Activated T-helper 1 cell treated with Interleukin-2 at 50 U/mL for 16 hours (primary cell): ENCODE measurements around the gene MAP3K13.
"Not testable (repeated sequence)": the region's sequence is repeated elsewhere in the genome, so short reads cannot be mapped to it uniquely, and the experiment has no call there.

ENCODE experiments used
- DNase-seq: peaks from one replicate; pipeline ENCODE4 v3.0.0-alpha.2; 2020; ENCODE audit warnings: low read depth

The MAP3K13 gene

GRCh38 chr3:185451432-185451831, 88.5 kb downstream of the MAP3K13 start:
- not testable (repeated sequence) for DNase-seq

DNA sequence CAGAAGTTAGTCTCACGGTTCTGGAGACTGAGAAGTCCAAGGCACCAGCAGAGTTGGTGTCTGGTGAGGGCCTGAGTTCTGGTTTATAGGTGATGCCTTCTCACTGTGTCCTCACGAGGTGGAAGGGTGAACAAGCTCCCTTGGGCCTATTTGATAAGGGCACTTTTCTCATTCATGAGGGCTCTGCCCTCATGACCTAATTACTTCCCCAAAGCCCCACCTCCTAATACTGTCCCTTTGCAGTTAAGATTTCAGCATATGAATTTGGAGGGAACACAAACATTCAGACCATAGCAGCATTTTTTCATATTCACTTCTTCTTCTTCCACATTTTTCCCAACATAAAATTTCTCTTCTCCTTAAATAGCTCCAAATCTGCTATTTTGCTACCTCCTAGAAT, 94.4 kb downstream of the MAP3K13 start:
- no peak for DNase-seq

- no peak for DNase-seq
These were observed 97.4 kb downstream of the MAP3K13 start for GRCh38 chr3:185460309-185460708.

DNA sequence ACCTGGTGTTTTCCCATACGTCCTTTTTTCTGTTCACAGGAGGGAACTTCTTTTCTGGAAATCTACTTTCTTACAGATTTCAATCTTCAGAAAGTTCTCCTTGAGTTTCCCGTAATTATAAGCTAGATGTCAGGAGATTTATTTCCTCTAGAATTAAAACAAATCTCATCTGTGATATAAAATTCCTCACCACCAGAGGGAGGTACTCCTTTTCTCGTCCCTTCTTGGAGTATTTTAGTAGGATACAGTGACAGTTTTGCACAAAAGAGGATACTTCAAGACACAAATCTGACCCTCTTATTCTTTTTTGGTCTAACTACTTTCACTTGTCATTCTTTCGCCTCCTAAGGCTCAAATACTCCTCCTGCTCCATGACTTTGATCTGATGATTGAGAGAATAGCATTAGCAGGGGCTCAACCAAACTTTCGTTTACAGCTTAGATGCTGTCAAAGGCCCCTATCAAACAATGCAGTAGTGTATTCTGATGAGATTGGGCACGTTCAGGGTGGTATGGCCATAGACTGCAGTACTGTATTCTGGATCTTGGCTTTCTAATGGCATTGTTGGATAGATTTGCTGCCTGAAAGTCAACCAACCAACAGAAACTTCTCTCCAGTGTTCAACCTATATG, 97.9 kb downstream of the MAP3K13 start:
- no peak for DNase-seq

- no peak for DNase-seq
These were observed 102.5 kb downstream of the MAP3K13 start for GRCh38 chr3:185465471-185465870.

GRCh38 chr3:185466123-185466522, 103.2 kb downstream of the MAP3K13 start:
- not testable (repeated sequence) for DNase-seq

GRCh38 chr3:185469542-185469941, 106.6 kb downstream of the MAP3K13 start:
- DNase-seq: no peak

DNA sequence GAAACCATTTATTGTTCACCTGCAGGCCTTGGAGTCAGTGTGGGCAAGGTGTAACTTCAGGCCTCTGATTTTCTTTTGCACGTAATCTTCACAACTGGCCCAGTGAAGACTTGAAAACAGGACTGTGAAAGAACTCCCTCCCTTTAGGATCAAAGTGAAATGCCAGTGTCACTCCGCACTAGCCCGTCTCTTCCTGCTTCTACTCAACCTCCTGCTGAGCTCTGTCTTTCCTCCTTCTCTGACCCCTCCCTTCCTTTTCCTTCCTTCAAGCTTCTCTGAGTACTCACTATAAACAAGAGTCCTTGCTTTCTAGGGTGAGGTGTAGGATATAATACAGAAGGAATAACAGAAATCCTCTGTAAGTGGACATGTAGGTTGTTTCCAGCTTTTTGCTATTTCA, 107.4 kb downstream of the MAP3K13 start:
- DNase-seq: no peak

DNA sequence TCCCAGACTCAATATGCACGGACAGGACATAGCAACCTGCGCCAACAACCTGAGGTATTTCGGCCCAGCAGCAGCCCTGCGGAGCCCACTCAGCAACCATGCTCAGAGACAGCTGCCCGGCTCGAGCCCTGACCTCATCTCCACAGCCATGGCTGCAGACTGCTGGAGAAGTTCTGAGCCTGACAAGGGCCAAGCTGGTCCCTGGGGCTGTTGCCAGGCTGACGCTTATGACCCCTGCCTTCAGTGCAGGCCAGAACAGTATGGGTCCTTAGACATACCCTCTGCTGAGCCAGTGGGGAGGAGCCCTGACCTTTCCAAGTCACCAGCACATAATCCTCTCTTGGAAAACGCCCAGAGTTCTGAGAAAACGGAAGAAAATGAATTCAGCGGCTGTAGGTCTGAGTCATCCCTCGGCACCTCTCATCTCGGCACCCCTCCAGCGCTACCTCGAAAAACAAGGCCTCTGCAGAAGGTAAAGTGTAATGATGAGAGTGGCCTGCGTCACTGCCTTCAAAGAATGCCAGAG, 110.4 kb downstream of the MAP3K13 start:
- no peak for DNase-seq

DNA sequence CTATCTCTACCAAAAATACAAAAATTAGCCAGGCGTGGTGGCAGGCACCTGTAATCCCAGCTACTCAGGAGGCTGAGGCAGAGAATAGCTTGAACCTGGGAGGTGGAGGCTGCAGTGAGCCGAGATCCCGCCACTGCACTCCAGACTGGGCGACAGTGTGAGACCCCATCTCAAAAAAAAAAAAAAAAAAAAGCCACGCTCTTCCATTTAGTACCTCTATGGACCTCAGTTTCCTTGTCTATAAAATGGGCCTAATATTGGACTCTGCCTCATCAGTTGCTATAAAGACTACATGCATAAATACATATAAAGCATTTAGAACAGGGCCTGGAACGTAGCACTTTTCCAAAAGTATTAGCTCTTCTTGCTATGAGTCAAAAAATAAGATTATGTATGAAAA, 112.0 kb downstream of the MAP3K13 start:
- DNase-seq: not testable (repeated sequence)

DNA sequence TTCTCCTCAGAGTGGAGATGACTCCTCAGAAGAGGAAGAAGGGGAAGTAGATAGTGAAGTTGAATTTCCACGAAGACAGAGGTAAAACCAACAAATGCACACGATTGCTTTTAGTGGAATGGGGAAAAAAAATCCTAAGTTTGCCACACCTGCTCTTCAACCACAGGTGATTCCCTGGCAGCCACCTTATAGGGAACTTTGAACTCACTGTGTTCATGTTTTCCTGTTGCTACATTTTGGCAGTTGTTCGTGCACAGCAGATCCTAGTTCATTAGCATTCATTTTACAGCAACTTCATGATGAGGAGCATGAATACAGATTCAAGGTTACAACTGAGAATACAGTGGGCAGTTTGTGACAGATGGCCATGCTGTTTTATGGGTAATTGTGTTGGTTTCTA, 114.4 kb downstream of the MAP3K13 start:
- DNase-seq: no peak

DNA sequence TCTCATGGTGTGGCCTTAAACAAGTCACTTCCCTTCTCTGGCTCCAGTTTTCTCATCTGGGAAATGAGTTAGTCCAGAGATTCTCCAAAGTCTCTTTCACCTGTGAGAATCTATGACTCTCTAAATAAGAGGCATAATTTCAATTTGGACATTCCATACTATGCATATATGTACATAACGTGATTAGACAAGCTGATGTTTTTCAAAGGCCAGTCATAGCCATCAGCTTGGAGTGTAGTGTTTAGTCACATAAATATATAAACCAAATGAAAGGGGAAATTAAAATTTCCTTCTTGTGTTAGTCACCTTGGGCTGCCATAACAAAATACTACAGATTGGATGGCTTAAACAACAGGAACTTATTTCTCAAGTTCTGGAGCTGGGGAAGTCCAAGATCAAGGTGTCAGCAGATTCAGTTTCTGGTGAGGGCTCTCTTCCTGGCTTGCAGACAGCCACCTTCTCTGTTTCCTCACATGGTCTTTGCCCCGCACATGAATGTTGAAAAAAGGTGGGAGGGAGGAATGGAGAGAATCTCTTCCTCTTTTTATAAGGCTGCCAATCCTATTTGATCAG, 116.5 kb downstream of the MAP3K13 start:
- no peak for DNase-seq

DNA sequence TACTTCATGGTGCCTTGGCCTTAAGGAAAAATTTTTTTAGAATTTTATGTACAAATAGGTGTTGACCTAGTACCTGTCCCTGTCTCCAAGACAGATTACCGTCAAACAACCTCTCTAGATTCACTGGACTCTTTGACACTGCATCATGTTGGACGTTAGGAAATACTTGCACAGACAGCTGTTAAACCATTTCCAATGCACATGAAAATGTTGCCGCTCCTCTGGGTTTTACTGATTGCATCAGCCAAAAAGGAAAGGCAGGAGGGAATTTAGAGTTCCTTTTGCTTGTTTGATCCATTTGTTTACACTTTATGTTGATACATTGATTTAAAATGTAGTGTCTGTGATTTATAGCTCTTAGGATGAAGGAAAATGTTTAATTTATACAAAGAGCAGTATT, 121.4 kb downstream of the MAP3K13 start:
- no peak for DNase-seq

GRCh38 chr3:185486394-185486793, 123.5 kb downstream of the MAP3K13 start:
- no peak for DNase-seq

DNA sequence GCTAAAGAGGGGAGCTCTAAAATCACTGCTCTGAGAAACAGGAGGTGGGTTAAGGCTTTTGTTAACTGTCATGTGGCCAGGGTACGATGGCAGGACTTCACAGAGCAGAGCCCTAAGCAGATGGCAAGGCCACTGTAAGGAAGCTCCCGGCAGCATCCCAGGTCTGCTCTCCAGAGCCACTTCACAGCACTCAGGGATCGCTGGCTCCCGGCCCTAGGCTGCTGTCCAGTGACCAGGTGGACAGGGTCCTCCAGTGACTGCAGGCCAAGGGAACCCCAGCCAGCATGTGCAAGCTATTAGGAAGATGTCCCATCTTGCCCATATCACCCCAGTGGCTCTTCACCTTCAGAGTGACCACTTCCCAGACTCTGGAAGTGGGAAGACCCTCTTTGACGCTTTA, 125.5 kb downstream of the MAP3K13 start:
- DNase-seq: no peak

- DNase-seq: no peak
These were observed 126.5 kb downstream of the MAP3K13 start for GRCh38 chr3:185489462-185489861.

GRCh38 chr3:185490241-185490640, 127.3 kb downstream of the MAP3K13 start:
- DNase-seq: no peak

- peak; percentile 80 for DNase-seq
These were observed 135.8 kb downstream of the MAP3K13 start, which contains the start of gene TMEM41A for GRCh38 chr3:185498503-185499396. TSS of gene TMEM41A (minus strand) at chr3:185499035. CDS start at chr3:185498961, 74 bp downstream.

DNA sequence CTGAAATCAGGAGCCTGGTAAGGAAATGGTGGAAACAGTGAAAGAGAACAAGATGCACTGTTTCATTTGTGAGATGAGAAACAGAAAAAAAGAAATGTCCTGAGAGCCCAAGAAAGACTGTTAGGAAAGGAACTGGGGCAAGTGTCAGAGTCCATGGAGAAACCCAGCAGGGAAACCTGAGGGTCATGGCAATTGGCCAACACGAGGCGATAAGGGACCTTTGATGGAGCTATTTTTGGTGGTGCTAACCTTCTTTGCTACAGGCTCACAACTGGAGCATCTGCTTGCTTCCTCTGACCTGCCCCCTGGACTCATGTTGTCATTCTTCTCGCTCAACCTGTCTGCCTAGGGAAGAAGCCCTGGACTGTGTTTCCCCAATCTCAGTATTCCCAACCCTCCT, 140.1 kb downstream of the MAP3K13 start:
- no peak for DNase-seq

DNA sequence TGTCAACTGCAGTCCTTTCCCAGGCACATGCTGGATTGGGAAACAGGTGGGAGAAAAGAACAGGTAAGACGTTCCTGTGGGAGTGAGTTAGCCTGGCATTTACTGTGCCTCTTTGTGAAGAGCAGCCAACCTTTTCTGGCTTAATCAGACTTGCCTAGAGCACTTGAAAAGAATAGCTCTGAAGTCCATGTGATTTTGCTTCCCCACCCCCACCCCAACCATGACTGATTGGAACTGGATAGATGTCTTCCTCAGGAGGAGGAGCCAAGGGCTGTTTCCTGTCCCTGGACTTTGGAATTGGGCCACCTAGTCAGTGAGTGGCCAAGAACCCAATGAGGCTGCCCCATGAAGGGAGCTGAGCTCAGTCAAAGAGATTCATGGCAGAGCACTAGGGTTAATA, 140.6 kb downstream of the MAP3K13 start:
- DNase-seq: no peak

DNA sequence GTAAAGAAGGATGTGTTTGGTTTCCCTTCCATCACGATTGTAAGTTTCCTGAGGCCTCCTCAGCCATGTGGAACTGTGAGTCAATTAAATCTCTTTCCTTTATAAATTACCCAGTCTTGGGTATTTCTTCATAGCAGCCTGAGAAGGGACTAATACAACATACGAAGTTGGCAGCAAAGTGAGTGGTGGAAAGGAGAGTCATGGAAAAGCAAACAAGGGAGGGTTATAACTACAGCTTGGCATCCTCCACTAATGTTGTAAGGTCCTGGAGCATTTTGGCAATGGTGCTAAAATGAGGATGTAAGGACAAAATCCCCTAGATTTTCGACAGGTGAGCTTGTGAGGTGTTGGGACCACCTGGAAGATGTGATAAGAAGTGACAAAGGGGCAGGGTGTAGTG, 141.7 kb downstream of the MAP3K13 start:
- DNase-seq: no peak

- no peak for DNase-seq
These were observed 144.9 kb downstream of the MAP3K13 start for GRCh38 chr3:185507883-185508282.
